ENCODE results near the gene PABPC3.

The PABPC3 gene

DNA sequence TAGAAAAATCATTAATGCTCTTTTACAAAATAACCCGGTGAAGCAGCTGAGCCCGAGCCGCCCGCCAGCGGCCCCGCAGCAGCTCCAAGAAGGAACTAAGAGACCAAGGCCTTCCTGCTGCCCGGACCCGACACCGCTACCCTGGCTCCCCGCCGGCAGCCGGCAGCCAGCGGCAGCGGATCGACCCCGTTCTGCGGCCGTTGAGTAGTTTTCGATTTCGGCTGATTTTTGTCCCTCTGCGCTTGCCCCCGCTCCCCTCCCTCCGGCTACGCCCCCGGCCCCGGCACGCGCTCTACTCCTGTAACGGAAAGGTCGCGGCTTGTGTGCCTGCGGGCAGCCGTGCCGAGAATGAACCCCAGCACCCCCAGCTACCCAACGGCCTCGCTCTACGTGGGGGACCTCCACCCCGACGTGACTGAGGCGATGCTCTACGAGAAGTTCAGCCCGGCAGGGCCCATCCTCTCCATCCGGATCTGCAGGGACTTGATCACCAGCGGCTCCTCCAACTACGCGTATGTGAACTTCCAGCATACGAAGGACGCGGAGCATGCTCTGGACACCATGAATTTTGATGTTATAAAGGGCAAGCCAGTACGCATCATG is at the start of gene PABPC3:
PABPC3 (plus strand) TSS at position 286 of the 603 bp plus-strand sequence; CDS start at position 349, 63 bp downstream.
- TF ChIP-seq, protein P1, sequence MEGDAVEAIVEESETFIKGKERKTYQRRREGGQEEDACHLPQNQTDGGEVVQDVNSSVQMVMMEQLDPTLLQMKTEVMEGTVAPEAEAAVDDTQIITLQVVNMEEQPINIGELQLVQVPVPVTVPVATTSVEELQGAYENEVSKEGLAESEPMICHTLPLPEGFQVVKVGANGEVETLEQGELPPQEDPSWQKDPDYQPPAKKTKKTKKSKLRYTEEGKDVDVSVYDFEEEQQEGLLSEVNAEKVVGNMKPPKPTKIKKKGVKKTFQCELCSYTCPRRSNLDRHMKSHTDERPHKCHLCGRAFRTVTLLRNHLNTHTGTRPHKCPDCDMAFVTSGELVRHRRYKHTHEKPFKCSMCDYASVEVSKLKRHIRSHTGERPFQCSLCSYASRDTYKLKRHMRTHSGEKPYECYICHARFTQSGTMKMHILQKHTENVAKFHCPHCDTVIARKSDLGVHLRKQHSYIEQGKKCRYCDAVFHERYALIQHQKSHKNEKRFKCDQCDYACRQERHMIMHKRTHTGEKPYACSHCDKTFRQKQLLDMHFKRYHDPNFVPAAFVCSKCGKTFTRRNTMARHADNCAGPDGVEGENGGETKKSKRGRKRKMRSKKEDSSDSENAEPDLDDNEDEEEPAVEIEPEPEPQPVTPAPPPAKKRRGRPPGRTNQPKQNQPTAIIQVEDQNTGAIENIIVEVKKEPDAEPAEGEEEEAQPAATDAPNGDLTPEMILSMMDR (IDR thresholded peaks at IDR 0.05; ENCODE audit: low read depth, low read length, missing control alignments): no peak
- peak within 1 kb of the TSS; percentile 37 for H3K4me3 ChIP-seq (ENCODE audit: low read depth, low read length)
- no peak for DNase-seq (ENCODE audit: low read depth)

DNA sequence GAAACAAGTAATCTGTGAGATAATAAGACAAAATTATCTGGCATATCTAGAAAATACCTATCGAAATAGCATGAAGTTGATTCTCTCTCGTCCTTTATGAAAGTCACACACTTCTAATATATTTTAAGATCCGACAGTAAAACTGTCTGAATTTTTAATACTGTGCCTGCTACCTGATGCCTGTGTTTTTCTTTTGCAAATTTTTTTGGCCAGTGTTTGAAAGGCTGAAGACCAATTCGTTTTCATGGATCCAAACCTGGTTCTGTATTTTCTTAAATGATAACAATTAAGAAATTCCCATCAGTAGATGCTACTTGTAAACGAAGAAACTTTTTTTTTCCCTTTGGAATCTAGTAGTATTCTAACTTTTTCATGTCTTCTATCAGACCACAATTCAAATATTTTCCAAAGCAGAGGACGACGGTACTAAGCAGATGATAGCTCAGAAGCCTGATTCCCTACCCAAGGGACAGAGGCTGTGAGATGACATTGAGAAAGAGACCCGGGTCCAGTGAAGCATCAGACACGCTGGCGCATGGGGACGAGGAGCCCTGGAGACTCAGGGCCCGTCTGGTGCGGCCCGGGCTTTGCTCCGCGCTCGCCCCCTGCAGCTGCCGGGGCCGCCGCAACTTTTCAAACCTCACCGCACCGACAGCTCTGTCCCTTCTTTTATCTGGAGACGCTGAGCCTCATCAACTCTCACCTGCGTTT is 49.5 kb upstream of the PABPC3 start:
- TF ChIP-seq, protein P1 (IDR thresholded peaks at IDR 0.05; ENCODE audit: low read depth, low read length, missing control alignments): no peak
- in situ Hi-C loops (cut with HindIII; ENCODE audit: low sequenced_read_pairs): no loop called here
- H3K4me3 ChIP-seq (ENCODE audit: low read depth, low read length): peak overlapping the region; percentile 45
- no peak for DNase-seq (ENCODE audit: low read depth)

More for the DNA sequence above, at the start of gene PABPC3:
- in situ Hi-C loops (cut with HindIII; ENCODE audit: low sequenced_read_pairs): no loop called here

DNA sequence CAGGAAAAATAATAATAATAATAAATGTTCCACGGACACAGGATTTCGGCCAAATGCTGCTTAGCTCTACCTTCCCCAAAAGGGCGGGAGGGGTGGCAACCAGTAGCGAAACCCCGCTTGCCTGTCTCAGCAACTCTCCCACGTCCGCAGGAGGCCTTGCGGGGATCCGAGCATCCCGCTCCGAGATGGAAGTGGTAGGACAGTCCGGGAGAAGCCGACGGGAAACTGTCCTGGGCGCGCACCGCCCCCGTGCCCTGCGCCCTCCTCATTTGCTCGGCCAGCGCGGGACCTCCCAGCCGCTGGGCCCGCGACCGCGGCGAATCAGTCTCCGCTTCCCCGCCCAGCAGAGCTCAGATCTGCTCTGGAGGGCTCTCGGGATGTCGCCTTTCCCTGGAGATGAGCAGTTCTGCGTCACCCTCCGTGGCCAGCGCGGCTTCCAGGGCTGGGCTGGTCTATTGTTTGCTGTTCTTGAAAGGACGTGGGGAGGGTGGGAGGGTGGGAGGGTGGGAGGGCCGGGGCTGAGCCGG is 48.9 kb upstream of the PABPC3 start:
- H3K4me3 ChIP-seq (ENCODE audit: low read depth, low read length): peak overlapping the region; percentile 45
- in situ Hi-C loops (cut with HindIII; ENCODE audit: low sequenced_read_pairs): no loop called here
- TF ChIP-seq, protein P1 (IDR thresholded peaks at IDR 0.05; ENCODE audit: low read depth, low read length, missing control alignments): no peak
- DNase-seq (ENCODE audit: low read depth): no peak

DNA sequence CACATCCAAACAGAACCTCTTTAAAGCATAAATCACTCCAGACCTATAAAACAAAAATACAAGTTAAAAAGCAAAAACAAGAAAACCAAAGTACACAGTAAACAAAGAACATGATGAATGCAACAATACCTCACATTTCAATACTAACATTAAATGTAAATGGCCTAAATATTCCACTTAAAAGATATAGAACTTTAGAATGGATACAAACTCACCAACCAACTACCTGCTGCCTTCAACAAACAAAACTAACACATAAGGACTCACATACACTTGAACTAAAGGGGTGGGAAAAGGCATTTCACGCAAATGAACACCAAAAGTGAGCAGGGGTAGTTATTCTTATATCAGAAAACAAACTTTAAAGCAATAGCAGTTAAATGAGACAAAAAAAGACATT is 44.9 kb upstream of the PABPC3 start:
- DNase-seq (ENCODE audit: low read depth): no peak
- TF ChIP-seq, protein P1 (IDR thresholded peaks at IDR 0.05; ENCODE audit: low read depth, low read length, missing control alignments): no peak
- no peak overlapping the region for H3K4me3 ChIP-seq (ENCODE audit: low read depth, low read length)
- in situ Hi-C loops (cut with HindIII; ENCODE audit: low sequenced_read_pairs): no loop called here

DNA sequence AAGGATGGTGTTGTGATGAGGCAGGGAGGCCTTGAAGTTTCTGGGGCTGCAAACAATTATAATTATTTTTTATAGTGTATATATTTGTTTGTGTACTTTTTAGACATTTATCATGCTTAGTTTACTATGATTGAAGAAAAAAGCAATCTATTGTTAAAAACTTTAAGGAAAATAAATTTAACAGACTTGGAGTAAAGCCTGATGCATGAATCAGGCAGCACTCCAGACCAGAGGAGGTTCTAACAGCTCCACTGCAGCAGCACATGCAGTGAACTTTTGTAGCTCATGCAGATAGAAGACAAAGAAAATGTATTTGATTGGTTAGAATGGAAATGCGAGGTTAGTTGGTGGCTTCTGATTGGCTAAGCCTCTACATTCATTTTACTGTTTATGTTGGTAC is 36.8 kb upstream of the PABPC3 start:
- H3K4me3 ChIP-seq (ENCODE audit: low read depth, low read length): no peak overlapping the region
- in situ Hi-C loops (cut with HindIII; ENCODE audit: low sequenced_read_pairs): no loop called here

DNA sequence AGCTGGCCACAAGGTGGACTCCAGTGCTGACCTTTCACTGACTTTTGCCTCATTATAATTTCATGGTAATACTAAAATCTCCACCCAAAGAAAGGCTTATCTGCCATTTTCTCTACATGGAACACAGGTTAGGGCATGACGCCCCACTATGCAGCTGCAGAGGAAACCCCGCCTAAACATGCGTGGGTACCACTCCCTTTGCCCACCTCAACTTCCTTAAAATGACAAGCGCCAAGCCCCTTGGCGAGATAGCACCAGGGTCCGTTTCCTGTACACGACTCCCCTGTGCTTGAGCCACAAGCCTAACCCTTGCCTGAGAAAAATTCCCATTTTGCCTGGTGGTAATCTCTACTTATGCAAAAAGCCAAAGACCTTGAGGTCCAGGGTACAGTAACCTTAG is 36.0 kb upstream of the PABPC3 start:
- DNase-seq (ENCODE audit: low read depth): no peak
- TF ChIP-seq, protein P1 (IDR thresholded peaks at IDR 0.05; ENCODE audit: low read depth, low read length, missing control alignments): no peak
- no peak overlapping the region for H3K4me3 ChIP-seq (ENCODE audit: low read depth, low read length)
- in situ Hi-C loops (cut with HindIII; ENCODE audit: low sequenced_read_pairs): no loop called here

More for the DNA sequence above, 36.8 kb upstream of the PABPC3 start:
- DNase-seq (ENCODE audit: low read depth): no peak
- TF ChIP-seq, protein P1 (IDR thresholded peaks at IDR 0.05; ENCODE audit: low read depth, low read length, missing control alignments): no peak
